Natural killer cell (primary cell): ENCODE measurements around the gene GNG7. TPM values are rescaled to one million over a fixed set of nuclear protein-coding genes. Genes with fewer than 3 reads are reported as not detected.

Experiments used
- ATAC-seq, 3 donors: fragments of 150-1000 bp in 2 of 3; fragments of 200-7000 bp in 1 of 3; cut with Tn5 transposase; 1 replicate in 1 of 3; 2 replicates in 2 of 3; pipeline ENCODE4 v1.10.0; 2021; ENCODE audit warnings: mild to moderate bottlenecking in 2 of 3, moderate library complexity in 2 of 3
- DNase-seq, 2 donors: peaks; one replicate each; pipeline versions ENCODE4 v3.0.0 to v3.0.0-alpha.2; 2013 to 2021; ENCODE audit warnings: mixed read lengths in 1 of 2
- H3K27ac ChIP-seq: one replicate; pipeline ENCODE4 v1.5.1; 2013; ENCODE audit warnings: mild to moderate bottlenecking, low read length
- H3K27me3 ChIP-seq: one replicate; pipeline ENCODE4 v1.6.1; 2013; ENCODE audit warnings: low read length; ENCODE audit not compliant: control insufficient read depth, insufficient read depth
- H3K36me3 ChIP-seq: one replicate; pipeline ENCODE4 v1.6.1; 2013; ENCODE audit warnings: low read length; ENCODE audit not compliant: control insufficient read depth, insufficient read depth
- H3K4me1 ChIP-seq: one replicate; pipeline ENCODE4 v1.6.1; 2013; ENCODE audit warnings: low read length; ENCODE audit not compliant: control insufficient read depth, insufficient read depth
- H3K4me3 ChIP-seq: one replicate; pipeline ENCODE4 v1.5.1; 2013; ENCODE audit warnings: low read length
- H3K9me3 ChIP-seq: one replicate; pipeline ENCODE4 v1.6.1; 2013; ENCODE audit warnings: low read length; ENCODE audit not compliant: control insufficient read depth, insufficient read depth
- H3K27ac Mint-ChIP-seq, 2 donors: one replicate each; pipeline ENCODE4 v1.8.0; 2022; ENCODE audit warnings: mild to moderate bottlenecking in 2 of 2, mixed read lengths in 2 of 2, moderate library complexity in 1 of 2
- H3K27me3 Mint-ChIP-seq, 2 donors: one replicate each; pipeline ENCODE4 v1.8.0; 2022; ENCODE audit warnings: low read depth in 2 of 2, mixed read lengths in 2 of 2
- H3K36me3 Mint-ChIP-seq: one replicate; pipeline ENCODE4 v1.8.0; 2022; ENCODE audit warnings: mixed read lengths
- H3K4me1 Mint-ChIP-seq, 2 donors: one replicate each; pipeline ENCODE4 v1.8.0; 2022; ENCODE audit warnings: mixed read lengths in 2 of 2
- H3K4me3 Mint-ChIP-seq: one replicate; pipeline ENCODE4 v1.8.0; 2022; ENCODE audit warnings: mild to moderate bottlenecking, moderate library complexity, mixed read lengths
- H3K9me3 Mint-ChIP-seq, 2 donors: one replicate each; pipeline ENCODE4 v1.8.0; 2022; ENCODE audit warnings: mixed read lengths in 2 of 2
- WGBS: methylation state at CpG from one replicate; pipeline ENCODE4 v1.1.7; 2013; ENCODE audit warnings: missing lambda C conversion rate; ENCODE audit not compliant: insufficient coverage; 5-methylcytosine and 5-hydroxymethylcytosine counted together
- intact Hi-C: fragments of 100-400 bp; cut with micrococcal nuclease; formaldehyde crosslinking; loops from one replicate; pipeline ENCODE4 v1.14.2; 2022
- total RNA-seq, 4 donors: library from RNA; stranded (reverse); fragments of 120-200 nt in 1 of 4; gene quantifications; one replicate each; pipeline versions ENCODE4 v1.2.3 to v1.2.4, GENCODE V29; 2013 to 2022
- TF ChIP-seq, protein P1 (sequence below): fragments of 200-600 bp; IDR thresholded peaks from one replicate; pipeline ENCODE4 v1.8.0; 2022; ENCODE audit warnings: antibody characterized with exemption

GNG7 gene
- total RNA-seq, 3 donors from 2014 or later (not counting 1 experiment from before 2014, with no cell fraction given), result 0.75 to 4.8 (median 1.5) TPM

DNA sequence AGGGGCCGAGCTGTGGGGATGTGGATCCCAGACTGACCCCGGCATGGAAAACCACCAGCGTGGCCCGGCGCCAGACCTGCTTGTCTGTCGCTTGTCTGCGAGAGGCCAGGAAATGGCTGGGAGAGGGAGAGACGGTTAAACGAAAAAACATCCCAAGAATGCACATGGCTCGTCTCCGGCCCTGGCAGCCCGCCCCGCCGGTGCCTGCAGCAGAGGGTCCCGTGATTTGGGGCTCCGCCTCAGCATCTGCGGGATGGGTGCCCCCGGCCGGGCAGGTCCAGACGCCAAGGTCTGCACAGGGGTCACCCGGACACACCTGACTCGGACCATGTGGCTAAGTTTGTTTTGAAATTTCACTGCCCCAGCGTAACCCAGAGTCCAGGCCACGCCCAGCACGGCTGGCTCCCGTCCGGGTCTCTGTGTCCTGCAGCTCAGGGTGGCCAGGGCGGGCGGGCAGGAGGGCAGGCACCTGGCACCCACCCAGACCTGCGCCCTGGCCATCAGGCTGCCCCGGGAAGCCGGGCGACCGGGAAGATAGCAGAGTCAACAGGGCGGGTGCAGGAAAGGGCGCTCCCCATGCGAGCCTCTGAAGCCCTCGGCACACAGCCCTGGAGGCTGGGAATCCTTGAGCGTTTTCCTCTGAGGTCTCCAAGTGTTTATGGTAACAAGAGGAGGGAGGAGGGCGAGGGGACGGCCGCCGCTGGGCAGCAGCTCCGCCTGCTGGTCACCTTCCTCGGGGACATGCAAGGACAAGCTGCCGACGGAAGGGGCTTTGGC, 123.4 kb downstream of the GNG7 start:
- H3K4me3 Mint-ChIP-seq, result peak overlapping the region; percentile 47
- ATAC-seq, result peak in 2 of 3 donors; percentile 81 to 83

GRCh38 chr19:2578391-2578890, 124.1 kb downstream of the GNG7 start:
- Histone ChIP-seq H3K4me3 (no peak overlapping the region), H3K9me3 (peaks cover 9% of the 10 kb centered on the region), H3K27ac (no peak overlapping the region), H3K36me3 (no peaks in the 10 kb centered on the region), H3K4me1 (peaks cover 14% of the 10 kb centered on the region), H3K27me3 (peaks cover 2% of the 10 kb centered on the region)
- Mint-ChIP-seq H3K36me3 (no peaks in the 10 kb centered on the region), H3K4me3 (peak overlapping the region; percentile 45), H3K27ac (no peak overlapping the region), H3K4me1 (peaks cover 0 to 6% of the 10 kb centered on the region in 2 donors), H3K9me3 (no peaks in the 10 kb centered on the region), H3K27me3 (peaks cover 0 to 3% of the 10 kb centered on the region in 2 donors)
- ATAC-seq (no peak), DNase-seq (no peak)
- TF ChIP-seq, protein P1, sequence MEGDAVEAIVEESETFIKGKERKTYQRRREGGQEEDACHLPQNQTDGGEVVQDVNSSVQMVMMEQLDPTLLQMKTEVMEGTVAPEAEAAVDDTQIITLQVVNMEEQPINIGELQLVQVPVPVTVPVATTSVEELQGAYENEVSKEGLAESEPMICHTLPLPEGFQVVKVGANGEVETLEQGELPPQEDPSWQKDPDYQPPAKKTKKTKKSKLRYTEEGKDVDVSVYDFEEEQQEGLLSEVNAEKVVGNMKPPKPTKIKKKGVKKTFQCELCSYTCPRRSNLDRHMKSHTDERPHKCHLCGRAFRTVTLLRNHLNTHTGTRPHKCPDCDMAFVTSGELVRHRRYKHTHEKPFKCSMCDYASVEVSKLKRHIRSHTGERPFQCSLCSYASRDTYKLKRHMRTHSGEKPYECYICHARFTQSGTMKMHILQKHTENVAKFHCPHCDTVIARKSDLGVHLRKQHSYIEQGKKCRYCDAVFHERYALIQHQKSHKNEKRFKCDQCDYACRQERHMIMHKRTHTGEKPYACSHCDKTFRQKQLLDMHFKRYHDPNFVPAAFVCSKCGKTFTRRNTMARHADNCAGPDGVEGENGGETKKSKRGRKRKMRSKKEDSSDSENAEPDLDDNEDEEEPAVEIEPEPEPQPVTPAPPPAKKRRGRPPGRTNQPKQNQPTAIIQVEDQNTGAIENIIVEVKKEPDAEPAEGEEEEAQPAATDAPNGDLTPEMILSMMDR, result no peak
- 86% methylated on average over 13 of the region's 13 CpGs for WGBS
- intact Hi-C loops, result no loop called here

More for the DNA sequence above, 123.4 kb downstream of the GNG7 start:
- no peaks in the 10 kb centered on the region for H3K36me3 Mint-ChIP-seq
- 8% methylated on average over 47 of the region's 47 CpGs for WGBS
- TF ChIP-seq, protein P1, result peak; percentile 64
- DNase-seq, result peak; percentile 62 to 77
- H3K4me1 ChIP-seq, result peaks cover 14% of the 10 kb centered on the region
- peaks cover 0 to 6% of the 10 kb centered on the region in 2 donors for H3K27me3 Mint-ChIP-seq
- no peaks in the 10 kb centered on the region for H3K36me3 ChIP-seq
- peaks cover 2% of the 10 kb centered on the region for H3K27me3 ChIP-seq
- H3K4me3 ChIP-seq, result peak overlapping the region; percentile 10
- no peak overlapping the region for H3K27ac ChIP-seq
- intact Hi-C loops, result loop anchor here (1.0 kb wide), 2 partner anchors 101 to 105 kb away; no protein-coding TSS in a partner anchor
- no peak overlapping the region for H3K27ac Mint-ChIP-seq
- peaks cover 0 to 6% of the 10 kb centered on the region in 2 donors for H3K4me1 Mint-ChIP-seq
- H3K9me3 Mint-ChIP-seq, result no peaks in the 10 kb centered on the region
- H3K9me3 ChIP-seq, result peaks cover 14% of the 10 kb centered on the region

DNA sequence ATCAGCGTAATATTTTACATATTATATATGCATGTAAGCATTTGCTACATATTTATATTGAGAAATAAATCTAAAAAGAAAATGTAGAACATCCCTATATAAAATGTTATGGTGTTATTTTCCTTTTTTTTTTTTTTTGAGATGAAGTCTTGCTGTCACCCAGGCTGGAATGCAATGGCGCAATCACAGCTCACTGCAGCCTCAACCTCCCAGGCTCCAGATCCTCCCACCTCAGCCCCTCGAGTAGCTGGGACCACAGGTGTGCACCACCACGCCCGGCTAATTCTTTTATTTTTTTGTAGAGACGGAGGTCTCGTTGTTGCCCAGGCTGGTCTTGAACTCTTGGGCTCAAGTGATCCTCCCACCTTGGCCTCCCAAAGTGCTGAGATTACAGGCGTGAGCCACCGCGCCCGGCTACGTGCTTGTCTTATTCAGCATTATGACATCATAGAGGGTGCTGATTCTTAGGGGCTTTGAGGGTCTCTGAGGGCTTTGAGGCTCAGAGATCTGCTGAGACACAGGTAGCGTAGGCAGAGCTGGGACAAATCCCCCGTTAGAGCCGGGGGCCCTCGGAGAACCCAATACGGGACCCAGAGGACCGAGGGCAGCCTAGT, 124.7 kb downstream of the GNG7 start:
- Mint-ChIP-seq H3K9me3 (no peaks in the 10 kb centered on the region), H3K4me3 (peak overlapping the region; percentile 45), H3K27me3 (peaks cover 0 to 3% of the 10 kb centered on the region in 2 donors), H3K36me3 (no peaks in the 10 kb centered on the region), H3K27ac (no peak overlapping the region), H3K4me1 (peaks cover 0 to 6% of the 10 kb centered on the region in 2 donors)
- H3K36me3 ChIP-seq, result no peaks in the 10 kb centered on the region
- peaks cover 3% of the 10 kb centered on the region for H3K9me3 ChIP-seq
- intact Hi-C loops, result no loop called here
- WGBS, result 96% methylated on average over 17 of the region's 18 CpGs
- peaks cover 14% of the 10 kb centered on the region for H3K4me1 ChIP-seq
- no peak overlapping the region for H3K4me3 ChIP-seq
- DNase-seq (no peak), ATAC-seq (no peak)
- H3K27ac ChIP-seq, result no peak overlapping the region
- TF ChIP-seq, protein P1, result no peak
- H3K27me3 ChIP-seq, result peaks cover 2% of the 10 kb centered on the region
